ENCODE results near the gene TPM4.

TPM4 gene

DNA sequence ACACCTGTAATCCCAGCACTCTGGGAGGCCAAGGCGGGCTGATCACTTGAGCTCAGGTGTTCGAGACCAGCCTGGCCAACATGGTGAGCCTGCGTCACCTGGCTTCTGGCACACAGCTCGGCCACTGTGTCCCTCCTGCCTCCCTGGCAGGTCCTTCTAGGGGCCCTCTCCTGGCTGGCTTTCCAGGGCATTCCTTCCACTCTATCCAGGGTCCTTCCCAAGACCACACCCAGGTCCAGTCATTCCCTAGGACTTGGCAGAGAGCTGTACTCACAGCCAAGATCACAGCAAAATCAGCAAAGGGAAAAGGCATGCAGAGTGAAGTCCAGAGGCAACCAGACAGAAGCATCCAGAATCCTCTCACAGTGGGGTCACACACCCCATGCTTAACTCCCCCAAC lies 57.5 kb downstream of the TPM4 start:
- DNase-seq = no peak

DNA sequence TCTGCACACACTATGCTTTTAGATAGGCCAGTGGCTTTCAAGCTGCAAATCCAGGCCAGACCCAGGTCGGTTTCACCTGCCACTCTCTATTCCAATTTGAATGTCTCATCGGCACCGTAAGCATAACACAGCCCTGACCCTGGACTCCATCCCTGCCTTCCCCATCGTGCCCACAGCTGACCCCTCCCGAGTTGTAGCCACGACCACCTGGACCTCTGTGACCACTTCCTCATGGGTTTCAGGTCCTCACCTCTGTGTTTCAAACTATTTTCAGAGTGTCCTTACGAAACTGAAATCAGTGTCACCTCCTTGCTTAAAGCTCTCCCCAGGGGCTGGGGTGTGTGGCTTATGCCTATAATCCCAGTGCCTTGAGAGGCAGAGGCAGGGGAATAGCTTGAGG lies 58.2 kb downstream of the TPM4 start:
- DNase-seq = no peak

DNA sequence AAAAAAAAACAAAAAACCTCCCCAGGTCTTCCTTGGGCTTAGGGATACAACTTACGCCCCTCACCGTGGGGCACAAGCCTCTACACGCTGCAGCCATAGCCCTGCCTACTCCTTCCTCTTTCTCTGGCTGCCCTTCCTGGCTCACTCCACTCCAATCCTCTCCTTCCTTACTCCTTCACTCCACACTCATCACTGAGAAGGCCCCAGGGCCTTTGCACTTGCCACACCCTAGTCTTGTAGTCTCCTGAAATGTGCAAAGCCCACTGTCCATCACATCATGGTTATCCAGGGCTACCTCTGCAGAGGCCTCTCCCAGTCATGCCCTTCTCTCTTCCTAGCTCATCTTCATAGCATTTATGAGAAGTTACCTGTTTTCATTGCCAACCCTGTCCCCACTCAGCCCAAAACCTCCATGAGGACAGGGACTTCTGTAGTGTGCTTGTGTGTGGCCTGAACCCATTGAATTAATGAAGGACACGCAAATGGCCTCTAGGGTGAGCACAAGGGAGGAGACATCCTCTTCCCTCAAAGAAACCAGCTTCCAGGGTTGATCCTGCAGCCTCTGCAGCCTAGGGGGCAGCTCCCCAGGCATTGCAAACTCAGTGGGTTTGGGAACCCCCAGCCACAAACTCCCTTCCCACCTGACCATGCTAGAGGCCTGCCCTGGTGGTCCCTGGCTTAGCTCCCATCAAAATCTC lies 59.3 kb downstream of the TPM4 start:
- no peak for DNase-seq

GRCh38 chr19:16136185-16136999 lies 60.1 kb downstream of the TPM4 start:
- DNase-seq = no peak

DNA sequence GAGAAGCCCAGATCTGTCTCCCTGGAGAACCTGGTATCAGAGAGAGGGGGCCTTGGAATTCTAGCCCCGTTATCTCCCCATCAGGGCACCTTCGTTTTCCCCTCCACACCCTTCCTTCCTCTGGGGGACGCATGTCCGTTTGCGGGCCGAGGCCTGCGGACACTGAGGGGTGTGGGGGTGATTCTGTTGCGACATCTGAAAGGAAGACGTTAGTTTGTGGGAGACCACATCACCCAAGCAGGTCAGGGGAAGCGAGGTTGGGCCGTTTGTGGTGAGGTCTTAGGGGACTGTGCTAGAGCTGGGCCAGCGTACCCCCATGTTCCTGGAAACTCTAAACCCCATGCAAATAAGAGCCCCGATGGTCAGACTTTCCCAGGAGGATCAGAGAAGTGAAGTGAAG lies 63.5 kb downstream of the TPM4 start:
- DNase-seq = no peak

DNA sequence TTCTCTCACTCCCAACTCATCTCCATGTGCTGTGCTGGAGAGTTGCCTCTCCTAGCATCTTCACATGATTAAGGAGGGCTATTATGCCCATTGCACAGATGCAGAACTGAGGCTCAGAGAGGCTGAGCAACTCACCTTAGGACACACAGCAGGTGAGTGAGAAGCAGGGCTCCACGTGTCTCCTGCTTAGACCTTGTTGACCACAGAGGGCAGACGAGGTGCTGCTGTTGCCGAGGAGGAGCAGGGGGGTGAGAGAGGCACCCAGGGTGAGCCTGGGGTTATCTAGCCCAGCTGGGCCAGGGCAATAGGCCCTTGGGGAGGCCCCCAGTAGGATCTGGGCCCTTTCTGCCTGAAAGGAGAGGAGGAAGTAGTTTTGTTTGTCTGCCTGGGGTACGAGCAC lies 64.7 kb downstream of the TPM4 start:
- DNase-seq = no peak

- DNase-seq = no peak
Observed at GRCh38 chr19:16142032-16142580, 65.8 kb downstream of the TPM4 start.

GRCh38 chr19:16143399-16144215 lies 67.3 kb downstream of the TPM4 start, which contains the start of gene HSH2D:
TSS of gene HSH2D (plus strand) at chr19:16143685. CDS start at chr19:16148751, 5,066 bp downstream.
- DNase-seq = peak; percentile 55 to 67

DNA sequence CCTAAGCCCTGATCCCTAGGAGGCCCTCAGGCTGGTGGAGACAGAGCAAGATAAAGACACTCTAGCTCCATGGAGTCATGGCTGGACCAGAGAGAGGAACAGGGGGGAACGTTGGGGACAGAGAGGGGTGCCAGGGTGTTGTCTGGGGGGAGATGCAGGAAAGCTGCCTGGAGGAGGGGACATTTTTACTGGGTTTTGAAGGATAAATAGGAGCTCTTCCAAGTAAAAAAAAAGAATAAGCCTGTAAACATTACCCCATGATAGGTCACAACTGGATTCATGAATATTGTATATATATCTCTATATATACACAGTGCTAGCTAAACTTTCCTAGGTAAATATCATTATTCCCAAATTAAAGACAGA lies 67.9 kb downstream of the TPM4 start:
- DNase-seq = no peak

DNA sequence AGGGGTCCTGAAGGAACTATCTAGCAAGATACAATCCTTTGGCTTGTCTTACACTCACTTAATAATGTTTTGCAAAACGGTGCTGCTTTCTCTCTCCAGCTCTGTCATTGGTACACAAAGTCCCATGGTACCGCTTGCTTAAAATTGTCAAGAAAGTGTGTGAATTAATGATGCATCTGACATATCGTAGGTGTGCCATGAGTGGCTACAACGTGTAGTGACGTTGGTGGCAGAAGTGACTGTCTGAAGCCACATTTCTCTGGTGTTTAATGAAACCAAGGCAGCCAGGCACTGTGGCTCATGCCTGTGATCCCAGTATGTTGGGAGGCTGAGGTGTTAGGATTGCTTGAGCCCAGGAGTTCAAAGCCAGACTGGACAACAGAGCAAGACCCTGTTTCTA lies 69.8 kb downstream of the TPM4 start:
- DNase-seq = no peak

DNA sequence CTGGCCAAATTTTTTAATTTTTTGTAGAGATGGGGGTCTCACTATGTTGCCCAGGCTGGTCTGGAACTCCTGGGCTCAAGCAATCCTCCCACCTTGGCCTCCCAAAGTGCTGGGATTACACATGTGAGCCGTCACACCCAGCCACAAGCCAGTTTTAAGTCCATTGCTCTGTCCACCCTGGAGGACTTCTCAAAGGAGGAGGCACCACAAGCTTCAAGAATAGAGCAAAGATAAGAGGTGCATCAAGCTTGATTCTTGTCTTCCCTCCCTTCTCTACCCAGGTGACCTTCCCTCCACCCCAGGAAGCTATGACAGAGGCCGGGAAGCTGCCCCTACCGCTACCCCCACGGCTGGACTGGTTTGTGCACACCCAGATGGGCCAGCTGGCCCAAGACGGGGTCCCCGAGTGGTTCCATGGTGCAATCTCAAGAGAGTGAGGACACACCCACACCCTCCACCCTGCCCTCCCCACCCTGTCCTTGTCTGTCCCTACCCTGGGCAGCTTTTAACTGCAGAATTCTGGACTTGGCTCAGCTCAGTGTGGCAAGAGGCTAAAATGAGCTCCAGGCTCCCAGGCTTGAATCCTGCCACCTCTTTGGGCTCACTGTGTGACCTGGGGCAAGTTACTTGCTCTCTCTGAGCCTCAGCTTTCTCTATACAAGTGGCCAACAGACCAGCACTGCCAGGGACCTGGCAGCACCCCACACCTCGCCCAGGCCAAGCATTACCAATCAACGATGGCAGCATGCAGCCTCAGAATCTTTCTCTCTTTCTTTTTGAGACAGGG lies 72.3 kb downstream of the TPM4 start:
- no peak for DNase-seq

Data from stimulated activated CD4-positive, alpha-beta T cell treated with anti-CD3 and anti-CD28 coated beads, Interleukin-2, amount 100 ng/mL, for 48 hours (primary cell).